HG02938 (cell line): ENCODE measurements around the gene CLEC16A.

Experiments
- ATAC-seq: cut with Tn5 transposase; IDR thresholded peaks from one replicate; pipeline ENCODE4 v1.9.1; 2021; ENCODE audit warnings: mild to moderate bottlenecking, moderate library complexity; ENCODE audit not compliant: unreplicated experiment

The CLEC16A gene

DNA sequence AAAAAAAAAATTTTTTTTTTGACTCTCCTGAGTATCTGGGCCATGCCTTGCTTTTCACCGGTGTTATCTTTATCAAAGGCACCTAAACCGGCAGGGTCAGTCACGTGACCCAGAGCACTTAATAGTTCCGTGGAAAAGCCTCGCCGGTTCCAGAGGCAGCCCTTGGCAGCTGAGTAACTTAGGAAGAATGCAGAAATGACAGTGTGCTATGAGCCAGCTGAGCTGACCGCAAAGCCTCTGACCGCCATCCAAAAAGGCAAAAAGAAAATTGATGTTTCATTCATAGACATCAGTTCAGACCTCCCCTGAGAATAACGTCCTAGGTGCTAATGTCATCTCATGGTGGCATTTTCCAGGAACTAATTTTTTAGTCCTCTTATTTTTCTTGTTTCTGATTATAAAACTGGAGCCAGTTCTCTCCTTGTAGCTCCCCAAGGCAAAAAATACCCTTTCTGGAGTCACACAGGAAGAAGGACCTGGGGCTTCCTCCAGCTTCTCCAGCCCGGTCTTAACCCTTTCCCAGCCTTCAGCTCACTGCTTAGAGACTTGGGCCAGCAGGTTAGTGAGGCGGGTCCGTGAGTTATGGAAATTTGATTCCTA lies 189.1 kb downstream of the CLEC16A start:
- no peak for ATAC-seq

- no peak for ATAC-seq
These were observed 190.5 kb downstream of the CLEC16A start for GRCh38 chr16:11134722-11135463.

DNA sequence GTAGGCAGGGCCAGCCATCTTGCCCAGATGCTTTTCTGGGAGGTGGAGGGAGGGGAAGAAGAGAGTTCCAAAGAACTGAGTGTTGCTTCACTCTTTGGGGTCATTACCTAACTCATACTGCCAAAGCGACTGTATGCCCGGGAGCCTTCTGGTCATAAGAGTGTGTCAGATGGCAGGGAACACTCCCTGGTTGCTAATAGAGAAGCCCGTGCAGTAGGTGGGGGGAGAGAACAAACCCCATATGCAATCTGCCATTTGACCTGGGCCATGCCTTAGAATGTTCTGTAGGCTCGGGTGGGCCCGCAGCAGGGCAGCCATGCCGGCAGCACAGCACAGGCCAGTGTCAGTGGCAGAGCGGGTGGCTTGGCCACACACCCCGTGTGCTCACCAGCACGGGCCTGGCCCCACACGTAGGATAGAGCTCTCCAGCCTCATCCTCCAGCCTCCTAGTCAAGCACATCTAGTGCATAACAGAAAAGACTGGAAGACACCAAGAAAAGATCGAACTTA lies 191.2 kb downstream of the CLEC16A start:
- ATAC-seq = no peak

- ATAC-seq = no peak
These were observed 192.2 kb downstream of the CLEC16A start for GRCh38 chr16:11136600-11136999.

GRCh38 chr16:11138022-11138768 lies 193.8 kb downstream of the CLEC16A start:
- ATAC-seq = no peak

DNA sequence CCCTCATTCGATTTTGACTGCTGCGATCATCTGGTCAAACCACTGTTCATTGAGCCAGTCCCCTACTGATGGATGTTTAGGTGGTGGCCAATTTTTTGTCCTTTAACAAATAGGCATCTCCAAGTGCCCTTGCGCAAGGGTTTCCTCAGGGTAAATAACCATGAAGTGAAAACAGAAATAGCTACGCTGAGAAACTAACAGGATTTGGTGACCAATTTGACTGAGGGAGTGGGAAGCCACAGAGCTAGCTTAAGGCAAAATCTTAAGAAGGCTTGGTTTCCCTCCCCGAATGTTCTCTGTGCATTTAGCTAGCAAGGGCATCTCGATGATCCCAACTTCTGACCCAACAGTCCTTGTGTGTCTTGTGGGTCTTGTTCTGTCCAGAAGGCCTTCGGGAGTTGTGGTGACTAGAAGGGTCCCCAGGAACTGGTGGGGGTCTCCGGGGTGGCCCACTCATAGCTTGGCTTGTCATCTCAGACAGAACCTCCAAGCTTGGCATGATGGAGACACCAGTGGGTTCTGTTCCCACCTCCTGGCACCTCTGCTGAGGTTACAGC lies 194.5 kb downstream of the CLEC16A start:
- ATAC-seq = no peak

GRCh38 chr16:11139326-11140097 lies 195.1 kb downstream of the CLEC16A start:
- ATAC-seq = no peak

DNA sequence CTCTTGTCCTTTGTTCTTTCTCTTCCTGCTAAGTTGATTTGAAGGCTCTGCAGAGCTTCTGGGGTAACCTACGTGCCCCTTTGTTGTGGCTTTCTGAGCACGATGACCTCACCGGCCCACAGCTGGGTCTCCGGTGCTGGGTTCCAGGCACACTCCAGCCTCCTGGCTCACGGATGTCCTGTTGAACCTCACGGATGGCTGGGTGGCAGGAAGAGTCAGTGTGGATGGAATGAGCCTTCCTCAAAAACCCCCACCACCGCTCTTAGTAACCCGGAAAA lies 195.7 kb downstream of the CLEC16A start:
- ATAC-seq = no peak

DNA sequence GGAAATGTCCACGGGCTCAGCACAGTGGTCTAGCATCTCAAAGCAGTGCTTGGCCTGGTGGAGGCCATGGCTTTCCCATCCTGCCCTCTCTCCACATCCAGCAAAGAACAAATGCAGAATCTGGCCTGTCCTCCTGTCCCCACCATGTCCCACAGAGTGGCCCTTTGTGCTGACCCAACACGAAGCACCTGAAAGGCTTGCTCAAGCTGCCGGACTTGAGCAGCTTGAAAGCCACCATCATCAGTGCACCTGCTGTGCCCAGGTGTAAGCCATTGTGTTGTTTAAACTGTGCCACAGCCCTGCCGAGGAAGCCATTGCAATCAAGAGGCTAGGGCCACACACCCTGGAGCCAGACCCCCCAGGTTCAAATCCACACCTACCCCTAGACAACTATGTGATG lies 196.1 kb downstream of the CLEC16A start:
- no peak for ATAC-seq

DNA sequence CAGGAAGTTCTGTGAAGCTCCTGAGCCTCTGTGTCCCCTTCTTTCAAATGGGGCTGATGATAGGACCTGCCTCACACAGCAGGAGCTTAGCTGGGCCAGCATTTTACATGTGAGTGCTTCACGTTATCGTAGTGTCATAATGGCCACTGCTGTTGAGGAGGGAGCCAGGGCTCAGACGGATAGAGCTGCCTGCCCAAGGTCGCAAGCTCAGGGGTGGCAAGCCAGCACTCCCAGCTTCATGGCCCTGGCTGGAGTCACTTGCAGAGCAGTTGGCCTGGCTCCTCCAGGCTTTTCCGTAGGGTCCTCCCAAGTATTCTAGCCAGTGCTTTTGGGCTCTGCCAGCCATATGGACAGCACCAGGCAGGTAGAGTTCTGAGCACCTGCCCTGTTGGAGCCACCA lies 196.5 kb downstream of the CLEC16A start:
- no peak for ATAC-seq

DNA sequence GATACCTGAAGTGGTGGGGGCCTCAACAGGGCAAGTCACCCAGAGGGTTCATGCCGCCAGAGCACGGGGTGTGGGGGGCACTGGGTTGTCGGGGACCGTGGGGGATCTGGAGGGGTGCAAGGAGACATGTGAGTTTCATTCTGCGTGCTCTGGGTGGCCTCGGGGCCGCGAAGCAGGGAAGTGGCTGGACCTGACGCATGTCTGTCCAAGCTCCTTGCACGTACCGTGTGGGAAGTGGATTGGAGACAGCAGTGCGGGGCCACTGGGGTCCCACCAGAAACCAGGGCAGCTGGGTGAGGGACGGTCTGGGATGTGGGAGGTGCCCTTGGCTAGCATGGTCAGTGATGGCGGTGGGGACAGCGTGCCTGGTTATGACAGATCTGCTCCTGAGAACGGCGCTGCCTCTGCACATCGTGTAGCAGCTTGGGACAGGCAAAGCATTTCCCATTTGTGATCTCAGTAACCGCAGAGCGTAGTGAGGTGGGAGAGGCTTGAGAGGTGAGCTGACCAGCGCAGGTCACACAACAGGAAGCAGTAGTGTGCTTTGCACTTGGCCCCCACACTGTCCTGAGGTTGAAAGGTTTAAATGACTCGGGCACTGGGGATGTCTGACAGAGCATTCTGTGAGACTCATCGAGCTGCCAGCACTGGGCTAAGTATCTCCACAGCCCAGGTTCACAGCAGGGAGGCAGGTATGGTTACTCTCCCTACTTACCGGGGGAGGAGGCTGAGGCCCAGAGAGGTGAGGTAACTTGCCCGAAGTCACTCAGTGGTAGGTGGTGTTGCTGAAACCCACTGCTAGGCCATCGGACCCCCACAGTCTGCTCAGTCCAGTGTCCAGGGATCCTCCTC lies 197.3 kb downstream of the CLEC16A start:
- ATAC-seq = no peak

- ATAC-seq = no peak
These were observed 197.9 kb downstream of the CLEC16A start for GRCh38 chr16:11142261-11142630.

DNA sequence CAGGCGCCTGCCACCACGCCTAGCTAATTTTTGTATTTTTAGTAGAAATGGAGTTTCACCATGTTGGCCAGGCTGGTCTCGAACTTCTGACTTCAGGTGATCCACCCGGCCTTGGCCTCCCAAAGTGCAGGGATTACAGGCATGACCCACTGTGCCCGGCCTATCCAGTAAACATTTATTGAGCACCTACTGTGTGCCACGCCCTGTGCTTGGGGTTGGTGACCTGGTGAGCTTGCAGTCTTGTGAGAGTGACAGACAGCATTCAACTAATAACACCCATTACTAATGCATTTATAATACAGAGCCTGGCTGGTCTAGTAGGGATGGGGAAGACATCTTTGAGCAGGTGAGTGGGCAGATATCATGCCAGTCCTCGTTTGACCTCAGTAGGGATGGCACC lies 198.6 kb downstream of the CLEC16A start:
- no peak for ATAC-seq

- ATAC-seq = no peak
These were observed 199.1 kb downstream of the CLEC16A start for GRCh38 chr16:11143372-11144035.

DNA sequence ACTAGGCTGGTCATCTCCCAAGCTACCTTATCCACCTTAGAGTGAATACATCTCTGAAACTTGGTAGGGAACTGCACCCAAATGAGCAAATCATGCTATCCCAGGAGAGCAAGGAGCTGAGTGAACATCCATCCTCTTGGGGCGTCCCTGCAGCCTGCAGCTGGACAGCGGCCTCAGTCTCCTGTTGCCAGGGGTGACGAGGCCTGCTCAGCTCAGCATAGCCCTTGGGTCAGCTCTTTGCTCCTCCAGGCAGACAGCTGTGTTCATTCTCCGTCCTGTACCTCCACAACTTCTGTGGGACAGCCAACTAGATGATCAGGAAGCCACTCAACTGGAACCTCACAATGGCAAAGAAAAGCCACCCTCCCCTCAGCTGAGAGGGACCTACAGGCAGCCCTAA lies 199.8 kb downstream of the CLEC16A start:
- no peak for ATAC-seq

DNA sequence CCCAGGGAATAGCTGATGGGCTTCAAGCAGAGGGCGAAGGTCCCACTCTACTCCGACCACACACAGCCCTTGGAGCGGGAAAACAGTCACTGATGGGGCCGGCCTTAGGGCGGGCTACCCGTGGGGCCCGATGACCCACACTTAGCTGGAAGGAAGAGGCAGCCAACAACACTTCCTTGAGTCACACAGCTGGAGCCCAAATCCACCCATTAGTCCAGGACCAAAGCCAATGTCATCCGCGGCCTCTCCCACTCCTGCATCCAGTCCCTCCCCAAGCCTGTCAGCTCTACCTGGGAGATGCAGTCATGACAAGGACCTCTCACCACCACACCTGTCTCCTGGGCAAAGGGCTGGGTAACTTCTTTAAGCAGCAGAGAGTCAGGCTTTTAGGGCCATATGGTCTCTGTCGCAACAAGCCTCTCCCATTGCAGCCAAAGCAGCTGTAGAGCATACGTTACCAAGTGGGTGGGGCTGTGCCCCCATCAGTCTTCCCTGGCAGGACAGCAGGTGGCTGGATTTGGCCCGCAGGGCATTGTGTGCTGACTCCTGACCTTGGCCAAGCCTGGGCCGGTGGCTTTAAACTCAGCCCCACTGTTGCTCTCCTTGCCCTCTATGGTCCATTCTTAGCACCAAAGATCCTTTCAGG lies 200.9 kb downstream of the CLEC16A start:
- ATAC-seq = no peak

- ATAC-seq = no peak
These were observed 201.5 kb downstream of the CLEC16A start for GRCh38 chr16:11145819-11146211.

DNA sequence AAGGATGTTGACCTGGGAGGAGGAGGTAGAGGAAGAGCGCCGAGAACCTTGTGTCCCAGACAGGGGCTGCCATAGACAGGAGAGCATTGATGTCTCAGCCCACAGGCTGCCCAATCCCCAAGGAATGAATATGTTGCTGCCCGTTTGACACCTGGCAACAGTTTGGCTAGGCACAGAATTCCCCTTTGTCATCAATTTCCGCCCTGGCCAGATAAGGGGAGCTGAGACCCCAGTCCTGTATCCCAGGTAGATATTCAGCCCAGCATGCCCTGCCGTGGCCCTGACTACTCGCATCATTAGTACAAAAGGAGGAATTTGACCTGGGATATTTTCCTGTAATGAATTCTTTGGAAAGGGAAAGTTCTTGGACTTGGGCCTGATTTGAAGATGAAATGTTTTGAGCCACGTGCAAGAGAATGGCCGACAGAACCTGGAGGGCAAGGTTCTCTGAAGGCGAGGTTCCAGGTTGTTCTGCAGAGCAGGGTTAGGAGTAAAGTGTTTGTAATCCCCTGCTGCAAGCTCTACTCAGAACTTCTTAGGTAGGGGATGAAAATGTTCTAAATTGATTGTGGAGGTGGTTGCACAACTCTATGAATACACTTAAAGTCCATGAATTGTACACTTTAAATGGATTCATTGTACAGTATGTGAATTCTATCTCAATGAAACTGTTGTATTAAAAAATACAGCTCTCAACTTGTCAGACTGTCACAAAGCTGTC lies 202.8 kb downstream of the CLEC16A start:
- no peak for ATAC-seq
